Measurements from ENCODE around the gene CHM.
"Not testable (repeated sequence)": the region's sequence is repeated elsewhere in the genome, so short reads cannot be mapped to it uniquely, and the experiment has no call there.

CHM gene

GRCh38 chrX:86047174-86047935 lies at the start of gene CHM:
TSS of gene CHM (minus strand) at chrX:86047558. CDS start at chrX:86047532, 26 bp downstream.
- in situ Hi-C loops (cut with MboI; ENCODE audit: low sequenced_read_pairs): no loop called here

GRCh38 chrX:86078650-86079049 lies 31.3 kb upstream of the CHM start:
- in situ Hi-C loops (cut with MboI; ENCODE audit: low sequenced_read_pairs): no loop called here

- in situ Hi-C loops (cut with MboI; ENCODE audit: low sequenced_read_pairs): no loop called here
Measured at GRCh38 chrX:86066998-86067397, 19.6 kb upstream of the CHM start.

GRCh38 chrX:86061407-86061806 lies 14.0 kb upstream of the CHM start:
- in situ Hi-C loops (cut with MboI; ENCODE audit: low sequenced_read_pairs): no loop called here

- in situ Hi-C loops (cut with MboI; ENCODE audit: low sequenced_read_pairs): no loop called here
Measured at GRCh38 chrX:86051741-86052140, 4.4 kb upstream of the CHM start.

- in situ Hi-C loops (cut with MboI; ENCODE audit: low sequenced_read_pairs): no loop called here
Measured at GRCh38 chrX:86047936-86048280, 550 bp upstream of the CHM start.

GRCh38 chrX:86044216-86044615 lies 3.1 kb downstream of the CHM start:
- in situ Hi-C loops (cut with MboI; ENCODE audit: low sequenced_read_pairs): no loop called here

- in situ Hi-C loops (cut with MboI; ENCODE audit: low sequenced_read_pairs): no loop called here
Measured at GRCh38 chrX:86039625-86040568, 7.5 kb downstream of the CHM start.

GRCh38 chrX:86033385-86033784 lies 14.0 kb downstream of the CHM start:
- in situ Hi-C loops (cut with MboI; ENCODE audit: low sequenced_read_pairs): no loop called here

GRCh38 chrX:86028681-86029080 lies 18.7 kb downstream of the CHM start:
- in situ Hi-C loops (cut with MboI; ENCODE audit: low sequenced_read_pairs): no loop called here

- in situ Hi-C loops (cut with MboI; ENCODE audit: low sequenced_read_pairs): no loop called here
Measured at GRCh38 chrX:86023811-86024210, 23.5 kb downstream of the CHM start.

- in situ Hi-C loops (cut with MboI; ENCODE audit: low sequenced_read_pairs): no loop called here
Measured at GRCh38 chrX:86021652-86022289, 25.6 kb downstream of the CHM start.

GRCh38 chrX:86016139-86016538 lies 31.2 kb downstream of the CHM start:
- in situ Hi-C loops (cut with MboI; ENCODE audit: low sequenced_read_pairs): no loop called here

GRCh38 chrX:86014959-86015358 lies 32.4 kb downstream of the CHM start:
- in situ Hi-C loops (cut with MboI; ENCODE audit: low sequenced_read_pairs): not testable (repeated sequence)

GRCh38 chrX:86014421-86014820 lies 32.9 kb downstream of the CHM start:
- in situ Hi-C loops (cut with MboI; ENCODE audit: low sequenced_read_pairs): no loop called here

GRCh38 chrX:86013792-86014191 lies 33.6 kb downstream of the CHM start:
- in situ Hi-C loops (cut with MboI; ENCODE audit: low sequenced_read_pairs): no loop called here

- in situ Hi-C loops (cut with MboI; ENCODE audit: low sequenced_read_pairs): no loop called here
Measured at GRCh38 chrX:86012188-86012587, 35.2 kb downstream of the CHM start.

- in situ Hi-C loops (cut with MboI; ENCODE audit: low sequenced_read_pairs): not testable (repeated sequence)
Measured at GRCh38 chrX:86009803-86010202, 37.6 kb downstream of the CHM start.

GRCh38 chrX:86007891-86008290 lies 39.5 kb downstream of the CHM start:
- in situ Hi-C loops (cut with MboI; ENCODE audit: low sequenced_read_pairs): not testable (repeated sequence)

GRCh38 chrX:86002076-86002896 lies 45.1 kb downstream of the CHM start:
- in situ Hi-C loops (cut with MboI; ENCODE audit: low sequenced_read_pairs): no loop called here

GRCh38 chrX:85998954-85999353 lies 48.4 kb downstream of the CHM start:
- in situ Hi-C loops (cut with MboI; ENCODE audit: low sequenced_read_pairs): no loop called here

All from HL-60/S4 treated with phorbol 12-myristate 13-acetate at 8.2 ng/mL for 4 days and 3 days (cell line).